Embryonic facial prominence (tissue), 1 donor: ENCODE results near the gene ESF1.

Experiments
- DNase-seq: peaks from one replicate; pipeline ENCODE4 v3.0.0-alpha.2; 2016; ENCODE audit errors: extremely low spot score

ESF1 gene

GRCh38 chr20:13678944-13679343 lies 105.8 kb downstream of the ESF1 start:
- DNase-seq = no peak

GRCh38 chr20:13677241-13677640 lies 107.5 kb downstream of the ESF1 start:
- no peak for DNase-seq

- no peak for DNase-seq
These were observed 108.0 kb downstream of the ESF1 start for GRCh38 chr20:13676682-13677081.

- DNase-seq = no peak
These were observed 112.0 kb downstream of the ESF1 start for GRCh38 chr20:13672690-13673089.

- DNase-seq = peak; percentile 25
These were observed 112.8 kb downstream of the ESF1 start for GRCh38 chr20:13671916-13672378.

GRCh38 chr20:13671512-13671911 lies 113.2 kb downstream of the ESF1 start:
- DNase-seq = no peak

GRCh38 chr20:13670160-13670559 lies 114.6 kb downstream of the ESF1 start:
- DNase-seq = no peak

- DNase-seq = no peak
These were observed 118.9 kb downstream of the ESF1 start for GRCh38 chr20:13665709-13666395.
